ENCODE measurements around the gene DUS1L.

DUS1L gene

DNA sequence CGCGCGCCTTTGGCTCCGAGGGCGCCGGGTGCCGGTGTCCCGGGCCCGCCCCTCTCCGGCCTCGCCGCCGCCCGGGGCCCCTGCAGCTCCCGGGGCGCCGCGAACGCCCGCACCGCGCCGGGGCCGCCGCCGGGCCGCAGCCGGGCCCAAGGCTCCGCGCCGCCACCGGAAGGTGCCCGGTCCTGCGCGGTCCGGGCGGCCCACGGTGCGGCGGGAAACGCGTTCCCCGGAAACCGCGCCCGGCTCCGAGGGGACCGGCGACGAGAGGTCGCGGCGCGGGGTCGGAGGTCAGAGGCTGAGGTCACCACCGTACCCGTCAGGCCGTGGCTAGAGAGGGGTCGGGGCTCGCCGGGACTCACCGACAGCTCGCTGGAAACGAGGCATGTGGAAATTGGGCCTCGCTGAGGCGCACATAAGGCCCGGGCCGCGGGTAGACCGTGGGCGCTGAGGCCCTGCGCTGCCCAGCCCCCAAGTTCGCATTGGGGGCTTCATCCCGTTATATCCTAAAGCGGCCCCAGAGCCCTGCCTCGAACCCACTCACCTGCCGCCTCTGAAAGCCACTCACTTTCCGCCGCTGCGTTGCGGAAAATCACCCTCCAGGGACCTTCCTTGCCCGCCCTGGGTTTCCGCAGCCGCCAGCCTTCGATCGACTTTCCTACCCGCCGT, at the start of gene DUS1L:
Gene DUS1L (minus strand): TSS at position 167 of the 666 bp plus-strand sequence. CDS start 745 bp downstream, outside the sequence.
- peak; percentile 80 to 86 for DNase-seq

DNA sequence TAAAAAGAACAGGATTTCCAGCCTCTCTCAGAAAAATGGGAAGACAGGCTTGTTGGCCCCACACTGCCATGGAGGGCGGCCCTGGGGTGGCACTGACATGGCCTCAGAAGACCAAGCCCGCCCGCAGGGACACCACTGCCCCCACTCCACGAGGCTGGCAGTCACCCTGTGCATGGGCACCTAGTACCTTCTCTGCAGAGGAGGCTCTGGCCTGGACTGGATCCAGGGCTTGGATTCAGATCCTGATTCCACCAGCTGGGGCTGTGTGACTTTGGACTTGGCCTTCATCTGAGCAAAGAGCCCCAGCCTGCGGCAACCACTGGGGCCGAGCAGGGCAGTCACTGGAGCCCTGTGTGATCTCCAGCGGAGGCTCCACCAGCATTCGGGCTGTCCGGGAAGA, 49.3 kb upstream of the DUS1L start:
- DNase-seq, result no peak

DNA sequence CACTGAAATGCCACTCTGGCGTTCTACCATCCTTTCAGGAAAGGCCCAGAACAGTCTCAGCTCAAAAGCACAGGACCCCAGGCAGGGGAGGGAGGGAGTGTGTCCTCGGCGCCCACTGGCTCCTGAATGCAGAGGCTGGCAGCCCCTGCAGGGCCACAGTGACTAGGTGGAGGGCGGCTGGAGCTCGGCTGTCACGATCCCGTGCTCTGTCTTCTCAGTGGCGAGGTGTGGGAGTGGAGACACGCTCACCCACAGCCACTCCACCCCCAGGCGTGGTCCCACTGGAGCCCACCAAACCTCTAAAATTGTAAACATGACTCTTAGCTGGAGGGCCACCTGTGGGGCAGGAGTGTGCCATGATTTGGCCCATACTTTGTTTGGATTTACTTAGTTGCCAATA, 48.8 kb upstream of the DUS1L start:
- DNase-seq, result no peak

DNA sequence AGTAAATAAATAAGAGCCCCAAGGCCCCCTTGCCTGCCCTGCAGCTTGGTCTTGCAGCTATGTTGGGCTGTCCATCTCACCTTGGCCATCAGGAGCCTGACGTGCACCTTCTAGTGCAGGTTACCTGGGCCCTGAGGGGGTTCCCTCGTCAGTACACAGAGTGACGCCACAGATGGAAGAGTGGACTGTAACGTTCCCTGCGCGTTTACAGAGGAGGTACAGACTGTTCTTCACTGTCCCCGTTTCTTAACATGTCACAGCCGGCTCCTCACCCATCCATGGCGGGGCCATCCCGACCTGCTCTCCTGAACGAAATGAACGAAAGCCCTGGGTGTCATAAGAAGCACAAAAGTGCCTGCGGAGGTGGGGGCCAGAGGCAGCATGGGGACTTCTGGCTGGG, 48.3 kb upstream of the DUS1L start:
- DNase-seq, result no peak

DNA sequence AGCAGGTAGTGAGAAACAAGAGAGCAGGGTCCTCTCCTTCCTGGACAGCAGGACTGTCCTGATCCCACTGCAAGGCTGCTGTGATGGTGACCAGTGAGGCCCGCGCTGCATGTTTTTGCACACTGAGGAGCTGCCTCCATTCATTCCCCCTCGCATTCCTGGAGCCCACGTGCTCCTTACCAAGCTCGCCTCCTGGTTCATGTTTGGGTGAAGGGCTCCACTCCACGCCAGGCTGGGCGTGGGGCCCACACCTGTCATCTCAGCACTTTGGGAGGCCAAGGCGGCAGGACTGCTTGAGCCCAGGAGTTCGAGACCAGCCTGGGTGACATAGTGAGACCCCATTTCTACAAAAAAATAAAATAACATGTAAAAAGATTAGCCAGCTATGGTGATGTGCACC, 47.8 kb upstream of the DUS1L start:
- DNase-seq, result no peak

DNA sequence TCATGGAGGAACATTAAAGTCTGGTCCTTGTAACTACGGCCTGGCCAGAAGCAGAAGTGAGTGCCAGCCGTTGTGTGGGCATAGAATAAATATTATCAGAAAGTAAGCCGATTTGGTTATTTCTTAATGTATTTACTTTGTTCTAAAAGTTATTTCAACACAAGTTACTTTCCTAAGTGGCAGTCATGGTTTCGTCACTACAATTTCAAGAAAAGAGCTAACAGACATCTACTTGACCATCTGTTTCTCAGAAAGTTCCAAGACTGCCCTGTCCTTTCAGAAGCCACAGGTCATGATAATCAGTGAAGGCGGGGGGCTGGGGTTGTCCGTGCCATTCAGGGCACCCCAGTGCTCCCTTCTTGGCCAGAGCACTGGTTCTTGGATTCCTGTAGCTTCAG, 47.3 kb upstream of the DUS1L start:
- DNase-seq, result no peak

DNA sequence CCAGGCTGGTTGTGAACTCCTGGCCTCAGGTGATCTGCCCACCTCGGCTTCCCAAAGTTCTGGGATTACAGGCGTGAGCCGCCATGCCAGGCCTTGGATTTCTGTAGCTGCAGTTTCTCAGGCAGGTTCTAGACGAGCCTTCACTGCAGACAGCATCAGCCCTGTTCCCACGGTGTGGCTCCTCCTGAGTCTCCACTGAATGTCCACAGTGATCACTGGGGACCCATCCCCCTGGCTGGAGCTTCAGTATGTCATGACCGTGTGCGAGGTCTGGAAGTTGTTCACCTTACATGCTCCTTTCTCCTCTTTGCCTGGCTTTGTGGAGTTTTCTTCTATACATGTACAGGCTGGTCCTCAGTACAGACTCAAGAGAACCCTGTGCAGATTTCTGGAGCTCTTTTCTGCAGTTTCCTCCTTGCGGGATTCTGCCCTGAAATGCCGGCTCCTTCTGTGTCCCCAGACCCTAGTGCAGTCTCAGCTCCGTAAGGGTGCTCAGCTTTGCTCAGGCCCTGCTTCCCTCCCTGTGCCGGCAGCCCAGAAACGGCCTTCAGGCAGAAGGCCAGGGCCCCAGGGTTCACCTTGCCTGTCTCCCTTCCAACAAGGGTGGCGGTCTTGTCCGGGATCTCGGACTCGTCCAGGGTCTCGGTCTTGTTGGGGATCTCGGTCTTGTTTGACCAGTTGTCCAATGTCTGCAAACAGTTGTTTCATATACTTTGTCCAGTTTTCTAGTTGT, 46.7 kb upstream of the DUS1L start:
- DNase-seq, result no peak

DNA sequence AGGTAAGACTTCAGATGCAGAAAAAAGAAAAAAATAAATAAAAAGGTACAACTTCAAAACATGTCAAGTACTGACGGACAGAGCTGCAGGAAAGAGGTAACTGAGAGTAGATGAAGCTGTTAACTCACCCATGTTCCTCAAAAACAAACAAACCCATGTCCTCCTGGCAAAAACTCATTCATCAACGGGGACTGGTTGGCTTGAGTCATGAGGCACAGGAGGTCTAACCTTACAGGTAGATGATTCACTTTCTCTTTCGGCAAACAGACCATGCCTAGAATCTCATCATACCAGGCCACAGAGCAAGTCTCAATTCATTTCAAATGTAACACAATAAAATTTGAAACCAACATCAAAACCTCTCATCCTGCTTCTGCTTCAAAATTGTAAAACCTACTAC, 44.7 kb upstream of the DUS1L start:
- DNase-seq, result no peak

DNA sequence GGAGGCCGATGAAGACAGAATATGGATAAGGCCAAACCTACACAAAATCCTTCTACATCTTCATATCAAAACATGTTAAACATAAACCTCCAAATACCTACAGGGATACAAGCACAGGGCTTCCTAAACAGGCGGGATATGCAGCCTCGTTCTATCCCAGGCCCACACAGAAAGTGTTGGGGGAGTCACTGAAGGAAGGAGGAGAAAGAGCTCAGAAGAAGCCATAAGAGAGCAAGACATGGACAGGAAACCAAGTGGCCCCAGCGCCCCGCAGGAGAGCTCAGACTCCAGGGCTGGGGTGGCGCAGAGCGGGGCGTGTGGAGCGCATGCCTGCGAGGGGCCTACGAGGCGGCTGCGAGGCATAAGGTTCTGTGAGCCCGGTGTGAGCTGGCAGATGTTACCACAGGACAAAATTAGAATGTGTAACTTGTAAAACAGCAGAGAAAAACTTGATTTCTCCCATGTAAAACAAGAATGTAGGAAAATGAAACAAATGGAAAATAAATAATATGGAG, 43.4 kb upstream of the DUS1L start:
- DNase-seq, result no peak

DNA sequence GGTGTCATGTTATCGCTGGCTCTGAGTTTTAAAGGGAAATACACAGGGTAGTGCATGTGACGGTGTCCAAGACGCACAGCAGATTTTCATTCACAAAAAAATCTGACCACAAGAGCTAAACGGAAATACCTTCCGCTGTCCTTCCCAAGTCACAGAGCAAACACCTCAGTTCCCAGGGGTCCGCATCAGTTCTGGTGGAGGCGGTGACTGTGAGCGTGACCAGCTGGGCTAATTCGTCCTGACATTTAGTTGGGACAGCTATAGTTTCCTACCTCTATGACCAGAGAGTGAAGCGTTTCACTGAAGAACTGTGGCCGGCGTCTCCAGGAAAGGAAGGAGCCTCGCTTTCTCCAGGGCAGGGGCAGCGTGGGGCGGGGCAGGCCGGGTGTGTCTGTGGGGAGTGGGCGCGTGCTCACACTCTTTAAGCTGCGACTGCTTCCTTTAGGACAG, 42.9 kb upstream of the DUS1L start:
- DNase-seq, result no peak

DNA sequence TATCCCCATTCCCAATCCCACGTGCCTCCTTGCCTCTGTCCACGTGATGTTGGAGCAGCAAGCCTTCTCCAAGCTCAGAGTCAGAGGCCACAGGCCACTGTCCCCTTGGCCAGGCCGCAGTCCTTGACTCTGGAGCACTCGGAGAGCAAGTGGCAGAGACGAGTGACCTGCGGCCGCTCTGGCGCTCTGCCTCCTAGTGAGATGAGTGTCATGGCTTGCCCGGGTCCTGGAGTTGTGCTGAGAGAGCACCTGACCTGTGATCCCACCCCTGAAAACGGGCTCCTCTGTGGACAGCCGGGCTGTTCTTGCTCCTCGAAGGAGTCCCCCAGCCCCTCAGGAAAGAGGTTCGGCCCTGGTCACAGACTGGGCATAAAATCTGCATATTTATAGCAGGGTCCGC, 42.4 kb upstream of the DUS1L start:
- DNase-seq, result no peak

DNA sequence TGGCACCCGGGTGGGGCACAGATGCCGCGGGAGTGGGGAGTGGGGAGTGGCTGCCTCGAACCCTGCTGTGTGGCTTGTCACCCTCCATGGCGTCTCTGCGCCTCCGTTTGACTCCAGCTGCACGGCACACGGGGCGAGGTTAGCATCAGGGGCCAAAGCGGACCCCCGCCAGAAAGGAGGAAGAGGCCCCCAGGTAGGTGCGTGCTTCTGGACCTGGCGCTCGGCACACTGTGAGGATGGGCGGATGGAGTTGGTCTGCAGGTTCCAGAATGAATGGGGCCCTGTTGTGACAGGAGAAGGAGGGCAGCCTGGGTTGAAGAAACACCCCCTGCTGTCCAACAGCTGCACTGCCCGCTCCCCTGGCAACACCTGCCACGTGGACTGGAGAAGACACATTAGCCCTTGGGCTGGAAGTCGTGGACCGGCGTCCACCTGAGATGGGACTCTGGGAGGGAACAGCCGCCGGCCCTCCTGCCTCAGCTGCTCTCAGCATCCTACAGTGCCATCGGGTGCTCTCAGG, 41.8 kb upstream of the DUS1L start:
- no peak for DNase-seq

DNA sequence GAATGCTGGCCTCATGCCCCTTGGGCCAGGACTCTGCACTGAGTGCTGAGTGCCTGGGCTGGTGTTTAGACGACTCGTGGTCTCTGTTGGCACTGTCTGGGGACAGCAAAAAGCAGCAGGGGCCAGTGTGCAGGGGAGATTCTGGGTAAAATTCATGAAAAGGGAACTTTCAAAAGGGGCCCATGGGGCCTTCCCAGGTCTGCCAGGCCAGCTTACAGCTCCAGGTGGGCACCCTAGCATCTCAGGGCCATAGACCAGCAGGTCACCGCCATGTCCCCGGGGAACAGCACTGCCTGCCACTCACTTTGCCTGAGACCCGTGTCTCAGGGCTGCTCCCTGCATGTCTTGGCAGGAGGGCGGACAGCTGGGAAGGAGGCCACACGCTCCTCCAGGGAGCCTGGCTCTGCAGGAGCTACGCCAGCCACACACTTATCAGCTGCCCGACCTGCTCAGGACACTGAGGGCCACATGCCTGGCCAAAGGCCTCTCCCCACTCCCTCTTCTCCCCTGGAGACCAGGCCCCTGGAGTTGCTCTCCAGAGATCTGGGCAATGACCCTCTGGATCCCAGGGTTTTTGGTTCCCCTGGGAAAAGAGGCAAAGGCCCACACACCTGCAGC, 41.2 kb upstream of the DUS1L start:
- DNase-seq, result no peak

DNA sequence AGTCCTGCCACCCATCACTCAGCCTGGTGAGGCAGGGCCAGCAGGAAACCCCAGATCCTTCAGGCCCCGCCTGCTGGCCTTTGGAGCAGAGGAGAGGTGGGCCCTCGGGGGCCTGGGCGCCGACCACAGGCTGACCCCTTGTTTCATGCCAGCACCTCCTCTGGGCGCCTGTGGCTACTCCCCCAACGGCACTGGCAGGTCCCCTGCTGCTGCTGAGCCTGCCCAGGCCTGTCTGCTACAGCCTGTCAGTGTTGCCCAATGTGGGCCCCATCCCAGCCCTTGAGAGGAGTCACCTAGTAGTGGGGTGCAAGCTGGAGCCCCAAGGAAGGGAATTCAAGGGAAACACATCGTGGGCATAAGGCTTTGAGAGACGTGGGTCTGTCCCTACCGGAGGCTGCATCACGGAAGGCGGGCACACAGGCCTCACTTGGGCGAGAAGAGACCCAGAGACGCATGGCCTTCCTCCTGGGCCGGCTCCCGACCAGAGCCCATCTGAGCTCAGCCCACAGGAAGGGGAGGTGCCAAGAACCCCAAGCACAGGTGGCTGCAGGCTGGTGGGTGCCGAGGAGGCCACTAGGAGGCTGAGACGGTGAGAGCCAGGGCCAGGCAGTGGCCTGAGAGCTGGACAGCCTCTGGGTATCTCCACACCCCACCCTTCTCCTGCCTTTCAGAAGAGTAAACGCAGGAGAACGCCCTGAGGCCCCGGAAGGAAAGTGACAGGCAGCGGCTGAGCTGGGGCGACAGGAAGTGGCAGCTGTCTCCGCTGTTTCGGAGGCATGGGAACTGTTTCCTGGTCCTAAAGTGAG, 40.5 kb upstream of the DUS1L start:
- DNase-seq, result peak; percentile 79

DNA sequence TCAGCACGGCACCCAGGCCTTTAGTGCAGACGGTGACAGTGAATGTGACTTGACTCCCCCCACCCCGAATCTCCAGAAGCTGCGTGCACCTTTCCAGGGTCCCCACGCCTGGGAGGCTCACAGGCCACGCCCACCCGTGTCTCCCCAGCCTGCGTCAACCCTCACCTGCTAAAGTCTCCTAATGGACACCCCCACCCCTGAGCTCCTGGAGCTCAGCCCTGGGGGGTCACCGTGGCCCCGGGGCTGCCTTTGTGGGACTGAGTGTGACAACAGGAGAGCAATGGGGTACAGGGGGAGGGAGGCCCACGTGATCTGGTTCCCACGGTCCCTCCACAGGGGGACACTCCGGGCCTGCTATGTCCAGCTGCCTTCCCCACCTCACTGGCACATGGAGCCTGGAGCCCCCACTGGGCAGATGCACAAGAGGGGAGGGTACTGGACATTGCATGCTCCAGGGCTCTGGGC, 39.8 kb upstream of the DUS1L start:
- no peak for DNase-seq

DNA sequence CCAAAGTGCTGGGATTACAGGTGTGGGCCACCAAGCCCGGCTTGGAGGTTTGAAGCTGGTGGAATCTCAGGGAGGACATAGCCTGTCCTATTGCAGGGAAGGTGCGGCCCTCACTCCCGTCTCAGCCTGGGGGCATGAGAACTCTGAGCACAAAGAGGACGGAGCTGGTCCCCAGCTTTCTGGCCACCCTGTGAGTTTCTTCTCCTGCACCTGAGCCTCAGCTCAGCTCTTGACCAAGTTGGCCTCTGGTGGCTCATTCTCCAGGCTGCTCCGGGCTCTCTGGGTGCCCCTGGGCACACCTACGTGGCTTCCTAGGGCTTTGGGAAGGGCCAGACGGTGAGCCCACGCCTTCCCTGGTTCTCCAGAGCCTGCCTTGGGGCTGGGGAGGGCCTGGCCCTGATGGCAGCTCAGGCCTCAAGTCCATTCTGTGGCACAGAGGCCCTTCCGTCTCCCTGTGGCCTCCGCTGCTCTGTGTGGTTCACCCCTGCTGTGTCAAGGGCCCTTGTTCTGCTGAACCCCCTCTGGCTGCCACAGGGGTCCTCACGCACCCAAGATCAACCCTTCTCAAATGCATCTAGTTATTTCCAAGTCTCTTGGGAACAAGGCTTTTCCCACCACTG, 39.3 kb upstream of the DUS1L start:
- DNase-seq, result no peak

DNA sequence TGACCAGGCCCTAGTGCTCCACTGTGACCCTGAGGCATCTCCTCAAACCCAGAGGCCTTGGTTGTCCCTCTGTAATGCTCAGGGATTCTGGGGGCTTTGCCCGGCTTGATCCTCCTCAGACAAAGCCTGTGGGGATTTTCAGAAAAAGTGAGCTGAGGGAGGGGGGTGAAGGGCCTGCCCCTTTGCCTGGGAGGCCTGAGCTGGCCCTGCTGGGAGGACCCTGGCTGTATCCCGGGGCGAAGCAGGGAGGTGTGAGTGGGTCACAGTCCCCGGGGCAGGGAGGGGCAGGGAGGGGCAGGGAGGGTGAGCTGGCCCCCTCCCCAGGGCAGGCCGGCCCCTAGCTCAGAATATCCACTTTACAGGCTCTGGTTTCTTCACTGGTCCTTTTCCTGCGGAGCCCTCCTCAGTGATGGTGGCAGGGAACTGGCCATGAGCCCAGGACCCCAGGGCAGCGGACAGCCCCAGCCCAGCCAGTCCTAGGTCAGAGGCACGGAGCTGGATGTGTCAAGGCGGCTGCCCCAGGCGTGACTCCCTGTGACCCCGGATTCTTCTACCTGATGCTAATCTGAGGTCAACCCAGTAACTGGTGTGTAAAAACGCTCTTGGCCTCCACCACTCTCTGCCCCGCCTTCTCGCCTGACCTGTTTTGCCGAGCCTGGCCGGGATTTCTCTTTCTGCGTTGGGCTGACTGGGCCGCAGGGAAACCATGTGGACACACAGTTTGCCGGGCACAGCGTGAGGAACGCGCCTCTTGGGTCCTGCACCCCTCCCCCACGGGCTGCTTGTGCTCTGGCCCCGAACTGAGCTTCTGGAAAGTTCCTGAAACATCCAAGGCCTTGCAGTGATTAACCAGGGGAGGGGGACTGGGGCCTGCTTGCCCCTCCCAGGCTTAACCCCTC, 38.2 kb upstream of the DUS1L start:
- no peak for DNase-seq

DNA sequence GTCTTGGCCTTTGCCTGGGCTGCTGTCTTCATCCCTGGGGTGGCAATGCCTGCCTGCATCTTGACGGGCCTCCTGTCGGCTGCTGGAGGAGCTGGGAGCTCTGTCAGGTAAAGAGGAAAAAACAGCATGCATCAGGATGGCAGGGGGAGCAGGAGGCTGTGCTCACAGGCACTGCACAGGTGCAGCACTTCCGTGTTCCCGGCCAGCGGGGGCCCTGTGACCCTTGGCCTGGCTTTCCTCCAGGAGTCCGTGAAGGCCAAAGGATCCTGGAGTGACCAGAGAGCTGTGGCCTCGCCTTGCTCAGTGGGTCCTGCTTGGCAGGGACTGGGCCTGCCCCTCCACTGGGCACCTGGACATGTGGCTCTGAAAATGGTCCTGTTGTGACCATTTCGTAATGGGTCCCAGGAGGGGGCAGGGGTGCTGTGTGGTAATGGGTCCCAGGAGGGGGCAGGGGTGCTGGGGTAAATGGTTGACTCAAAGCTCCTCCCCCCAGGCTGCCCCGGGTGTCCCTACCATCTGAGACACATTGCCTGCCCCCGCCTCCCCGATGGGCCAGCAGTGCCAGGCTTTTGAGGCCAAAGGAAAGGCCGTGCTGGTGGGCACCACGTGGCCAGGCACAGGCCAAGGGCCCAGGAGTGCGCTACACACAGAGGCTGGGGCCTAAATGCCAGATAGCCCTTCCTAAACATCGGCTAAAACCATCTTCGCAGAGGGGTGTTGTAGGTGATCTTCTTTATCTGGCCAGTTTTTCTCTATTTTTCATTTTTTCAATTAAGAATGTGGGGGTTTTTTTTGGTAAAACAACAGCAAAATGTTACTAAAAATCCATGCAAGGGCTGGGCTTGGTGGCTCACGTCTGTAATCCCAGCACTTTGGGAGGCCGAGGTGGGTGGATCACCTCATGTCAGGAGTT, 36.4 kb upstream of the DUS1L start:
- no peak for DNase-seq

DNA sequence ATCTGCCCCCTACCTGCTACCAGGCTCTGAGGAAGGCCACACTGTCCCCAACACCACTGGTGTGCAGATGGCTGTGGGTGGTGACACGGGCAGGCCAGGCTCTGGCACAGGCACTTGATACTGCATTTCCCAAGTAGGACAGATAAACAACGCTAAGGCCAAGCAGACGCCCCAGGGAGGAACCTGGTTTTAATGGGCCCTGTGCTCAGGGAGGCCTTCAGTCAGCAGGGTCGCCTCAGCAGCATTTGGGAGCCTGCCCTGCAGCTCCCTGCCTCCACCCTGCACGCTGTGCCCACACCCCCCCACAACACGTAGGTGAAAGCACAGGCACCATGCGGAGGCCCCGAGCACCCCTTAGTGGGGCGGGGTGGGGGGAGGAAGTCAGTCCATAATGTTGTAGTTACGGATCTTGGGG, 35.7 kb upstream of the DUS1L start:
- no peak for DNase-seq

All from activated T-cell treated with anti-CD3 and anti-CD28 coated beads, Interleukin-2, amount 50 U/mL, for 48 hours (primary cell).